ENCODE measurements around the gene SUSD1. TPM values are rescaled to one million over a fixed set of nuclear protein-coding genes. Genes with fewer than 3 reads are reported as not detected.

SUSD1 gene
- total and polyA plus RNA-seq, 8 donors = 2.6 to 14.8 (median 4.4) TPM

- Histone ChIP-seq H3K9me3 (no peaks in the 10 kb centered on the region), H3K4me1 (no peaks in the 10 kb centered on the region), H3K36me3 (no peaks in the 10 kb centered on the region), H3K27ac (no peak overlapping the region), H3K27me3 (no peaks in the 10 kb centered on the region), H3K4me3 (no peak overlapping the region)
- FAIRE-seq (no peak), ATAC-seq (no peak), DNase-seq (no peak)
- TF ChIP-seq CTCF (IDR thresholded peaks at IDR 0.05) = no peak
- WGBS, 2 donors = 77 to 83% methylated on average over 5 of the region's 5 CpGs
- intact Hi-C loops (cut with DNase I) = no loop called here
These were observed 12.3 kb downstream of the SUSD1 start for GRCh38 chr9:112162621-112163413.

- no peak for TF ChIP-seq CTCF (IDR thresholded peaks at IDR 0.05)
- Histone ChIP-seq H3K36me3 (no peaks in the 10 kb centered on the region), H3K9me3 (no peaks in the 10 kb centered on the region), H3K4me1 (no peaks in the 10 kb centered on the region), H3K4me3 (no peak overlapping the region), H3K27me3 (no peaks in the 10 kb centered on the region), H3K27ac (no peak overlapping the region)
- no peak for FAIRE-seq
- intact Hi-C loops (cut with DNase I) = no loop called here
- no peak for DNase-seq
- no peak for ATAC-seq
- 92 to 98% methylated on average over 1 of the region's 1 CpG for WGBS, 2 donors
These were observed 15.3 kb downstream of the SUSD1 start for GRCh38 chr9:112159781-112160180.

- no peak for TF ChIP-seq CTCF (IDR thresholded peaks at IDR 0.05)
- FAIRE-seq = no peak
- H3K4me3 ChIP-seq = no peak overlapping the region
- intact Hi-C loops (cut with DNase I) = no loop called here
- H3K27ac ChIP-seq = no peak overlapping the region
- no peak for ATAC-seq
- H3K36me3 ChIP-seq = no peaks in the 10 kb centered on the region
- no peaks in the 10 kb centered on the region for H3K9me3 ChIP-seq
- 96 to 97% methylated on average over 4 of the region's 4 CpGs for WGBS, 2 donors
- no peaks in the 10 kb centered on the region for H3K27me3 ChIP-seq
- DNase-seq = no peak
- H3K4me1 ChIP-seq = no peaks in the 10 kb centered on the region
These were observed 16.3 kb downstream of the SUSD1 start for GRCh38 chr9:112158656-112159367.

GRCh38 chr9:112157961-112158360, 17.1 kb downstream of the SUSD1 start:
- H3K36me3 ChIP-seq = no peaks in the 10 kb centered on the region
- WGBS, 2 donors = 92 to 95% methylated on average over 5 of the region's 5 CpGs
- FAIRE-seq (no peak), ATAC-seq (no peak), DNase-seq (no peak)
- no peaks in the 10 kb centered on the region for H3K4me1 ChIP-seq
- no peak overlapping the region for H3K27ac ChIP-seq
- no peak for TF ChIP-seq CTCF (IDR thresholded peaks at IDR 0.05)
- intact Hi-C loops (cut with DNase I) = no loop called here
- H3K9me3 ChIP-seq = no peaks in the 10 kb centered on the region
- H3K4me3 ChIP-seq = no peak overlapping the region
- no peaks in the 10 kb centered on the region for H3K27me3 ChIP-seq

- Histone ChIP-seq H3K27me3 (no peaks in the 10 kb centered on the region), H3K4me3 (no peak overlapping the region), H3K9me3 (no peaks in the 10 kb centered on the region), H3K27ac (no peak overlapping the region), H3K36me3 (no peaks in the 10 kb centered on the region), H3K4me1 (no peaks in the 10 kb centered on the region)
- no peak for FAIRE-seq
- intact Hi-C loops (cut with DNase I) = no loop called here
- 68% methylated on average over 1 of the region's 1 CpG for WGBS, 2 donors
- no peak for ATAC-seq
- no peak for DNase-seq
- no peak for TF ChIP-seq CTCF (IDR thresholded peaks at IDR 0.05)
These were observed 18.0 kb downstream of the SUSD1 start for GRCh38 chr9:112157087-112157486.
